ENCODE results near the gene TLCD1.

TLCD1 gene

GRCh38 chr17:28675490-28675889 lies 50.5 kb downstream of the TLCD1 start:
- no peak for DNase-seq

Measured in NCI-H524 treated with DMSO at 0.1 percent for 48 hours (cell line).